ENCODE data around the gene A2ML1.
"Not testable (repeated sequence)": the region's sequence is repeated elsewhere in the genome, so short reads cannot be mapped to it uniquely, and the experiment has no call there.

A2ML1 gene

DNA sequence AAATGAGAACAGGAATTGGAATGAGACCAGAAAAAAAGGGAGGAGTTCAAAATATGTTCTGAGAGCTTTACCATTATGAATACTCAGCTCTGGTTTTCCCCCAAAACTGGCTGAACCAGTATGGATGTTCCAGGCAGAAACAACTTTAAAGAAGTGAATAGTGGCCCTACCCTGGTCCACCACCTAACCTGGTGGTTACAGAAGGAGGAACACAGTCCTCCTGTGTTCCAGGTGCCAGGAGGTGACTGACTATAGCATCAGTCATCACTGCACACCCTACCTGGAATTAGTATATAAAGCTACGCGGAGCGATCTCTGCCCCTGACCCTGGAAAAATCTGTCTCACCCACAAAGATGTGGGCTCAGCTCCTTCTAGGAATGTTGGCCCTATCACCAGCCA, at the start of gene A2ML1:
Gene A2ML1, plus strand, starts transcription at position 324 of the 400 bp plus-strand sequence. Its CDS starts 31 bp downstream, at position 355.
- Histone ChIP-seq H3K27me3 (ENCODE audit: control insufficient read depth, insufficient read depth, low read length) (no peaks in the 10 kb centered on the region), H3K4me1 (ENCODE audit: control insufficient read depth, insufficient read depth, low read length) (peaks cover 5% of the 10 kb centered on the region; the same call in 1 of the 2 replicates), H3K9me3 (ENCODE audit: control insufficient read depth, insufficient read depth, low read length) (no peaks in the 10 kb centered on the region), H3K27ac (ENCODE audit: low read length) (no peak within 1 kb of the TSS), H3K4me3 (ENCODE audit: low read length) (no peak within 1 kb of the TSS), H3K36me3 (ENCODE audit: control insufficient read depth, insufficient read depth, low read length) (no peaks in the 10 kb centered on the region)
- no peak for DNase-seq (ENCODE audit: low read depth, low spot score)
- no CpG with 5 or more reads among the region's 3 CpGs for WGBS (ENCODE audit: insufficient coverage, insufficient read length)

- no peaks in the 10 kb centered on the region for H3K9me3 ChIP-seq (ENCODE audit: control insufficient read depth, insufficient read depth, low read length)
- H3K27ac ChIP-seq (ENCODE audit: low read length): no peak overlapping the region
- no CpG with 5 or more reads among the region's 10 CpGs for WGBS (ENCODE audit: insufficient coverage, insufficient read length)
- H3K4me3 ChIP-seq (ENCODE audit: low read length): no peak overlapping the region
- H3K27me3 ChIP-seq (ENCODE audit: control insufficient read depth, insufficient read depth, low read length): no peaks in the 10 kb centered on the region
- no peaks in the 10 kb centered on the region for H3K36me3 ChIP-seq (ENCODE audit: control insufficient read depth, insufficient read depth, low read length)
- DNase-seq (ENCODE audit: low read depth, low spot score): no peak
- no peaks in the 10 kb centered on the region for H3K4me1 ChIP-seq (ENCODE audit: control insufficient read depth, insufficient read depth, low read length)
These were observed 49.0 kb upstream of the A2ML1 start for GRCh38 chr12:8773461-8773860.

GRCh38 chr12:8779281-8779680, 43.1 kb upstream of the A2ML1 start:
- no peaks in the 10 kb centered on the region for H3K4me1 ChIP-seq (ENCODE audit: control insufficient read depth, insufficient read depth, low read length)
- no peak for DNase-seq (ENCODE audit: low read depth, low spot score)
- no peaks in the 10 kb centered on the region for H3K9me3 ChIP-seq (ENCODE audit: control insufficient read depth, insufficient read depth, low read length)
- no peaks in the 10 kb centered on the region for H3K36me3 ChIP-seq (ENCODE audit: control insufficient read depth, insufficient read depth, low read length)
- no peaks in the 10 kb centered on the region for H3K27me3 ChIP-seq (ENCODE audit: control insufficient read depth, insufficient read depth, low read length)
- WGBS (ENCODE audit: insufficient coverage, insufficient read length): no CpG with 5 or more reads among the region's 4 CpGs
- H3K4me3 ChIP-seq (ENCODE audit: low read length): no peak overlapping the region
- H3K27ac ChIP-seq (ENCODE audit: low read length): no peak overlapping the region

DNA sequence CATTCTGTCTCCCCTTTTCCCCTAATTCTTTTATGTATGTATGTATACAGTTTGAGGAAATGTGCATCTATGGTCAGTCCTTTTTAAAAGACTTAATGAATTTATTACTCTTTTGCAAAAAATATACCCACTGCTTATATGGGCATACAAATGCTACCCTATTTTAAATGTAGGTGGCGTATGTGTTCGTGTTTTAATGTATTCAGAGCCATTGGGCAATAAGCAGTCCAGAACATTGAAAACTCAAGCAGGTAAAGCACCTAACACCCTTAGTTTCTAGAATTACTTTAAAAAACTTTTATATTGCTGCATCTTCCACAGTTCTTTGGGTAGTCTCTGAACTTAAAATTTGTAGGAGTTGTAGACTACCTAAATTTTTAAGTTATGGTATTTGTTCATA, 42.6 kb upstream of the A2ML1 start:
- Histone ChIP-seq H3K4me3 (ENCODE audit: low read length) (no peak overlapping the region), H3K36me3 (ENCODE audit: control insufficient read depth, insufficient read depth, low read length) (no peaks in the 10 kb centered on the region), H3K9me3 (ENCODE audit: control insufficient read depth, insufficient read depth, low read length) (no peaks in the 10 kb centered on the region), H3K27ac (ENCODE audit: low read length) (no peak overlapping the region), H3K4me1 (ENCODE audit: control insufficient read depth, insufficient read depth, low read length) (no peaks in the 10 kb centered on the region), H3K27me3 (ENCODE audit: control insufficient read depth, insufficient read depth, low read length) (no peaks in the 10 kb centered on the region)
- no CpG with 5 or more reads among the region's 2 CpGs for WGBS (ENCODE audit: insufficient coverage, insufficient read length)
- no peak for DNase-seq (ENCODE audit: low read depth, low spot score)

GRCh38 chr12:8780389-8780788, 42.0 kb upstream of the A2ML1 start:
- no peaks in the 10 kb centered on the region for H3K27me3 ChIP-seq (ENCODE audit: control insufficient read depth, insufficient read depth, low read length)
- H3K36me3 ChIP-seq (ENCODE audit: control insufficient read depth, insufficient read depth, low read length): no peaks in the 10 kb centered on the region
- no peaks in the 10 kb centered on the region for H3K9me3 ChIP-seq (ENCODE audit: control insufficient read depth, insufficient read depth, low read length)
- H3K4me3 ChIP-seq (ENCODE audit: low read length): no peak overlapping the region
- no peak for DNase-seq (ENCODE audit: low read depth, low spot score)
- H3K27ac ChIP-seq (ENCODE audit: low read length): no peak overlapping the region
- no CpG with 5 or more reads among the region's 1 CpG for WGBS (ENCODE audit: insufficient coverage, insufficient read length)
- no peaks in the 10 kb centered on the region for H3K4me1 ChIP-seq (ENCODE audit: control insufficient read depth, insufficient read depth, low read length)

- WGBS (ENCODE audit: insufficient coverage, insufficient read length): no CpG with 5 or more reads among the region's 2 CpGs
- H3K27me3 ChIP-seq (ENCODE audit: control insufficient read depth, insufficient read depth, low read length): no peaks in the 10 kb centered on the region
- H3K27ac ChIP-seq (ENCODE audit: low read length): no peak overlapping the region
- DNase-seq (ENCODE audit: low read depth, low spot score): no peak
- H3K9me3 ChIP-seq (ENCODE audit: control insufficient read depth, insufficient read depth, low read length): no peaks in the 10 kb centered on the region
- H3K36me3 ChIP-seq (ENCODE audit: control insufficient read depth, insufficient read depth, low read length): no peaks in the 10 kb centered on the region
- H3K4me1 ChIP-seq (ENCODE audit: control insufficient read depth, insufficient read depth, low read length): no peaks in the 10 kb centered on the region
- no peak overlapping the region for H3K4me3 ChIP-seq (ENCODE audit: low read length)
These were observed 40.9 kb upstream of the A2ML1 start for GRCh38 chr12:8781381-8782127.

GRCh38 chr12:8784290-8784888, 38.0 kb upstream of the A2ML1 start:
- Histone ChIP-seq H3K27me3 (ENCODE audit: control insufficient read depth, insufficient read depth, low read length) (no peaks in the 10 kb centered on the region), H3K4me1 (ENCODE audit: control insufficient read depth, insufficient read depth, low read length) (no peaks in the 10 kb centered on the region), H3K9me3 (ENCODE audit: control insufficient read depth, insufficient read depth, low read length) (peaks cover 2% of the 10 kb centered on the region; the same call in 1 of the 2 replicates), H3K27ac (ENCODE audit: low read length) (no peak overlapping the region), H3K36me3 (ENCODE audit: control insufficient read depth, insufficient read depth, low read length) (no peaks in the 10 kb centered on the region), H3K4me3 (ENCODE audit: low read length) (no peak overlapping the region)
- no peak for DNase-seq (ENCODE audit: low read depth, low spot score)

DNA sequence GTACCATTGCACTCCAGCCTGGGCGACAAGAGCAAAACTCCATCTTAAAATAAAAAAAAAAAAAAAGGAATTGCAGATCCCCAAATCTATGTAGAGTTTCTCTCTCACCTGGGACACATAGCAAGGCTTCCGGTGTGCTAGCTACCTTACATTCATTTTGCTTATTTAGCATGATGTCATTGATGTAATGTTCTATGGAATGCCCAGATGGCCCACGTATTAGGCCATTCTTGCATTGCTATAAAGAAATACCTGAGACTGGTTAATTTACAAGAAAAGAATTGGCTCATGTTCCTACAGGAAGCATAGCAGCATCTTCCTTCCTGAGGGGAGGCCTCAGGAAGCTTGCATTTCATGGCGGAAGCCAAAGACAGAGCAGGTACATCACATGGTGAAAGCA, 36.9 kb upstream of the A2ML1 start:
- Histone ChIP-seq H3K36me3 (ENCODE audit: control insufficient read depth, insufficient read depth, low read length) (peaks cover 1% of the 10 kb centered on the region; the same call in 1 of the 2 replicates), H3K4me3 (ENCODE audit: low read length) (no peak overlapping the region), H3K27ac (ENCODE audit: low read length) (no peak overlapping the region), H3K4me1 (ENCODE audit: control insufficient read depth, insufficient read depth, low read length) (no peaks in the 10 kb centered on the region), H3K27me3 (ENCODE audit: control insufficient read depth, insufficient read depth, low read length) (no peaks in the 10 kb centered on the region), H3K9me3 (ENCODE audit: control insufficient read depth, insufficient read depth, low read length) (peaks cover 2% of the 10 kb centered on the region; the same call in 1 of the 2 replicates)
- DNase-seq (ENCODE audit: low read depth, low spot score): no peak
- no CpG with 5 or more reads among the region's 4 CpGs for WGBS (ENCODE audit: insufficient coverage, insufficient read length)

GRCh38 chr12:8787206-8787605, 35.2 kb upstream of the A2ML1 start:
- H3K4me1 ChIP-seq (ENCODE audit: control insufficient read depth, insufficient read depth, low read length); DNase-seq (ENCODE audit: low read depth, low spot score); H3K36me3 ChIP-seq (ENCODE audit: control insufficient read depth, insufficient read depth, low read length); H3K27me3 ChIP-seq (ENCODE audit: control insufficient read depth, insufficient read depth, low read length); H3K4me3 ChIP-seq (ENCODE audit: low read length); H3K27ac ChIP-seq (ENCODE audit: low read length); H3K9me3 ChIP-seq (ENCODE audit: control insufficient read depth, insufficient read depth, low read length): not testable (repeated sequence)
- no CpG with 5 or more reads among the region's 28 CpGs for WGBS (ENCODE audit: insufficient coverage, insufficient read length)

DNA sequence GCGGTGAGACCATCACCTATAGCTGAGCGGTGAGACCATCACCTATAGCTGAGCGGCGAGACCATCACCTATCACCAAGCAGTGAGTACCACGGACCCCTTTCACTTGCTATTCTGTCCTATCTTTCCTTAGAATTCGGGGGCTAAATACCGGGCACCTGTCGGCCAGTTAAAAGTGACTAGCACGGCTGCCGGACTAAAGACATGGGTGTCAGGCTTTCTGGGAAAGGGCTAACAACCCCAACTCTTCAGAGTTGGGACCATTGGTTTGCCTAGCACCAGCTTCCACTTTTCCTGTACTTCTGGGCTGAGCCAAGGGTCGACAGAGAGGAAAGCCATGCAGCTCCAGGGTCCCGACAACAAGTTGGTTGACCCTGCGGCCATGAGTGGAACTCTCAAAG, 33.7 kb upstream of the A2ML1 start:
- peak overlapping the region; percentile 60 for H3K4me3 ChIP-seq (ENCODE audit: low read length)
- WGBS (ENCODE audit: insufficient coverage, insufficient read length): no CpG with 5 or more reads among the region's 13 CpGs
- not testable (repeated sequence) for DNase-seq (ENCODE audit: low read depth, low spot score); H3K4me1 ChIP-seq (ENCODE audit: control insufficient read depth, insufficient read depth, low read length); H3K36me3 ChIP-seq (ENCODE audit: control insufficient read depth, insufficient read depth, low read length); H3K27ac ChIP-seq (ENCODE audit: low read length); H3K27me3 ChIP-seq (ENCODE audit: control insufficient read depth, insufficient read depth, low read length); H3K9me3 ChIP-seq (ENCODE audit: control insufficient read depth, insufficient read depth, low read length)
